HG03342 (cell line): ENCODE measurements around the gene UPK2.

Experiments used
- ATAC-seq: cut with Tn5 transposase; IDR thresholded peaks from one replicate; pipeline ENCODE4 v1.9.1; 2021; ENCODE audit warnings: mild to moderate bottlenecking, moderate library complexity; ENCODE audit not compliant: unreplicated experiment

The UPK2 gene

GRCh38 chr11:118956094-118956846 is at the start of gene UPK2:
TSS of gene UPK2 (plus strand) at chr11:118956298. CDS start at chr11:118956351, 53 bp downstream.
- no peak for ATAC-seq

GRCh38 chr11:118907051-118908042 is 48.8 kb upstream of the UPK2 start:
- peak; percentile 72 for ATAC-seq

GRCh38 chr11:118908264-118908663 is 47.8 kb upstream of the UPK2 start:
- no peak for ATAC-seq

DNA sequence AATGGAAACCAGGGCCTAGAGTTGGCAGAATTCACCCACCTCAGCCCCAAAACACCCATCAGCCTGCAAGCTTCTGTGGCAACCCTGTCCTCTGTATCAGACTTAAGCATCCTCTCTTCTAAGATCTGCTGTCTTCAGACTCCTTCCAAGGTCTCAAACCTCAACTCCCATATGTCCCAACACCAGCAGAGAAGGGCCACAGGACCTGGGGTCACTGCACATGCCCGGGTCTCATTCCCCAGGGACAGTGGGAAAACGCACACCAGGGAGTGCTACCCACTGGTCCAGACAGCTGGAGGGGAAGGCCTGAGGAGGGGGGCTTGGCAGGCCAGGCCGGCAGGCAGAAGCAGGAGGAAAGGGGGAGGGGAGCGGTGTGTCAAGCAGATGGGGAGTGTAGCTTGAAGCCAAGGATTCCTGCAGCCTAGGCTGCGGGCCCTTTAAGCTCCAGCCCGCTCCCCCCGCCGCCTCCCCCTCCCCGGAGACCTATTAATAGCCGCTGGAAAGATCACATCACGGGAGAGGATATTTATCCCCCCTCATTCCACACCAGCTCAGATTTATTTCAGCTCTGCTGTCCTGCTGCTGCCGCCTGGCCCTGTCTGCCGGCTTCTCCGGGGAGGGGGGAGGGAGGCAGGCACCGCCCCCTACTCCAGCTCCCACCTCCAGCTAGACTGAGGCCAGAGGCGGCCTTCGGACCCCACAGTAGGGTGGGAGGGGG is 47.0 kb upstream of the UPK2 start:
- no peak for ATAC-seq

DNA sequence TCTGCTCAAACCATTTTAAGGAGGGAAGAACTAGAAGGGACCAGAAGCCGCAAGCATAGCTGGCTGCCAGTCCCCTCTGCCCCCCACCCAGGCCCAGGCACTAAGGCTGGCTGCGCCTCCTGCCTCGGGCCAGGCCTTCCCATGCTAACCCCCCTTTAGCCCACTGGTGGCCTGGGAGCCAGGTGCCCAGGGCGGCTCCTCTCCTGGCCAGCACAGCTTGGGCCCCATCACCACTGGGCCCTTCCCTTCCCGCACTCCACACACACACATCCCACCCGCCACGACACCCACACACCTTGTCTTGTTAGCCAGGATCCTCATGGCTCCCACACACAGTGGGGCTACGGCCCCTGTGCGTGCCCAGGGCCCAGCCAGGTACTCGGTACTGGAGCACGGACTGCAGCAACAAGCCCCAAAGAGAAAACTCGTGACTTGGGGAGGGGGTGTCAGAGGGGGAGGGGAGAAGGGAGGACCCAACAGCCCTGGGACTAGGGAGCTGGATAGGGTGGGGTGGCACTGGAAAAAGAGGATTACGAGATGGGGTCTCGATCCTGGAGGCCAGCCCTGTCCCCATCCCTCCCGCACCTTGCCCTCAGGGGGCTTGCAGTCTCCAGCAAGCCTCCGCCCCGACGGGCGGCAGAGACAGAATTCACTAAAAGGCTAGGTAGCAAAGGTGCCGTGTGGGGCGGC is 46.3 kb upstream of the UPK2 start:
- ATAC-seq = no peak

- no peak for ATAC-seq
These were observed 45.6 kb upstream of the UPK2 start for GRCh38 chr11:118910309-118911112.

DNA sequence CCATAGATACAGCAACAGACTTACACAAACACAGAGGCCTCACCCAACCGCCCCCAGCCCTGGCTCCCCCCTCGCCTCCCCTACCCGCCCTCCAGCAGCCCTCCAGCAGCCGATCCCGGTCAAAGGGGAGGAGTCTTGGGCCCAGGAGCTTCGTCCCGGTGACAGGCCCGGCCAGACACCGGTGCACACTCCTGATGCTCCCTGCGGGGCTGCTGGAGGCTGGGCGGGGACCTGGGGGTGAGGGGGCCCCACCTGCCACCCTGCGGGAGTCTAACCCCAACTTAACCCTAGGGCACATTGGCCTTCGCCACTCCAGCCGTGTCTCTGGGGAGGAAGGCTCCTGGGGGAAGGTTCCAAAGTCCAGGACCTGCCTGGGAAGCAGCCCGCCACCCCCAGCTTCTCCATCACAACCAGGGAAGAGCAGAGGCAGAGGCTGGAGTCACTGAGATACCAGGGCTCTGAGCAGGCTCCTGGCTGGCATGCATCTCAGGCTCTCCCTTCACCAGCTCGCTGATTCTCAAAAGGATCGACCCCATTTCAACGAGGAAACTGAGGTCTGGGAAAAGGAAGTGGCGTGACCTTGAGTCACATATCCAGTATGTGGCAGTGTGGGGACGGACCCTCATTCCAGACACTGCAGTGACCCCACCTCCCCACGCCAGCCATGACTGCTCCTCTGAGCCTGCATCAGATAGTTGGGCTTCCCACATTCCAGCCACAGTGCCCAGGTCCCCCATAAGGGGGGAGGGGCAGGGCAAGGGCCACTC is 44.8 kb upstream of the UPK2 start:
- no peak for ATAC-seq

DNA sequence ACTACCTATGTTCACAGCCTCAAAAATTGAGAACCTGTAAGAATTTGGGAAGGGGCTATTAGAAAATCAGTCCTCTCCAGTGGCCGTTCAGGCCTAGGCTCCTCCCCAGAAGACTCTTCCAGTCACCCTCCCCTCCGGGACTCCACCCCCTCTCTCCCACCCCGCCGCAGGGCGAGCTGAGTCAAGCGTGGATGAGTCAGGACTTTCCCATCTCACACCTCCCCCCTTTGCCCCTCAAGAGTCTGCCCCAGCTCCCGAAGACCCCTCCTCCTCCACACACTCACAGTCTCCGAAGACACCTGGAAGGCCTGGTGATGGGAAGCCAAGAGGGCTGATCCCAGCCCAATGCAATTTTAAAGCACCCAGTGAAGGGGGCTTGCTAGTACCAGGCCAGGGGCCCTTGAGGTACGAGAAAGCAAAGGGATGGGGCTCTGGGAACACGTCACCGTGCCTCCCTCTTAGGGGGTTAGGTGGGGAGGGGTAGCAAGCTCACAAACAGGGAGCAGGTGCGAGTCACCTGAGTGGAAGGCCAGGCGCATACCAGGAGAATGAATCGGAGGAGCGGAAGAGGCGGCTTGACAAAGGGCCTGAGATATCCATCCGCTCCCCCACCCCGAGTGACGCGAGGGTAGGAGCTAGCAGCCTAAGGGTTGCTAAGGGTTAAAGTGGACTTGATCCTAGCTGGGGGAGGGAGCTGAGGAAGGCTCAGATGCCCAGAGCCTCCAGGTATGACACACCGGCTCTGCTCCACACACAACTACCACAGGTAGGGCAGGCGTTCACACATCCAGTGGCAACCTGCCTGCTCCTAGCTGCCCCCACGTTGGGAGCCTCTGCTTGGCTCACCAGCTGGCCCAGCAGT is 44.0 kb upstream of the UPK2 start:
- no peak for ATAC-seq

DNA sequence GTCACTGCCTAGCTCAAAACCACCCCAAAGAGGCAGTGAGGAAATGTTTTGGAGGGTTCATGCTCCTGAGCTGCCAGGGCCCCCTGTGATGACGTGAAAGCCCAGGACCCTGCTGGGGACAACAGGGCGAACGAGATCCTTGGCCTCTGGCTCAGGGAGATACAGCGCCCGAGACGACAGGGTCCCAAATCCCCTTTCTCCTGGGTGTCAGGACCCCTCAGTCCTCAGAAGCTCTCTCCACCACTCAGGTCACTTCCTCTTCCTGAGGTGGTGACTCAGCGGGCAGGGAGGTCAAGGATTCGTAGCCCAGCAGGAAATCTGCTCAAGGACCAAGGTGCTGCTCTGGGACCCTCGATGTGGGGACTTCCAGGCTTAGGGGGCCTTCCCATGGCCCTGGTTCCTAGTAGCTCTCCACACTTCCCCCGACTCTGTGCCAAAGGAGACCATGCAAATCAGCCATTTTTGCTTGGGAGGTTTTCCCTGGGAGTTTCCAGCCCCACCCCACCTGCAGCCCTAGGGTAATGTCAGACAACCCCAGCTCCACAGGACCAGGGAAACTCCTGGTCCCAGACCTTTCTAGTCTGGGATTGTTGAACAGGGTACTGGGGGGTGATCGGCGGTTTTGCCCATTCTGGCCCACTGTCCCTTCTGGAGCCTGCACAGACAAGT is 43.2 kb upstream of the UPK2 start:
- no peak for ATAC-seq

DNA sequence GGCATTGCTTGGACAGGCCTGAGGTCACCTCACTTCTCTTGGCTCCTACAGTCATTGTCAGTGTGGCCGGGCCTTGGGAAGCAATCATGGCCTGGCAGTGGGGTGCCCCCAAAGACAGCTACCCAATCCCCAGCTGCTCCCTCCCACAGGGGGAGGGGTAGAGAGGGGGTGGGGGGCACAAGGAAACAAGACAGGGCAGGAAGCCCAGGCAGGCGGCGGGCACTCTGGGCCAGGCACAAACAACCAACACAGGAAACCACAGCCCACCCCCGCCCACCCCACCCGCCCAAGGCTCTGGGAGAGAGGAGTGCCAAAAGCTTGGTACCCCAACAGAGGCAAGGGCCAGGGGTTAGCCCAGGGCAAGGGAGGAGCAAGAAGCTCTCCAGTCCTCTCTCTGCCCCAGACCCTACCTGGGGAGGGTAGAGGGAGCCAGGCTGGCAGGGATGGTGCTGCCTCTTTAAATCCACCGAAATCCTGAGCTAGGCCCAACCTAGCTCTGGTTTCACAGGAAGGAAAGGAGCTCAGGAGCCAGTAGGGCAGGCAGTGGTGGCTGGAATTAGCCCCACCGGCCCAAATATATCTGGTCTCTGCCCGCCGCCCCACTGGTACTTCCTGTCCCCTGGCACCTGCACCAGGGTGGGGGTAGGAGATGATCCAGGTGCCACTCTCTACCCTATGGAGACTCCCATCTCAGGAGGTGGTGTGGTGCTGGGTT is 42.5 kb upstream of the UPK2 start:
- ATAC-seq = no peak

GRCh38 chr11:118914178-118914918 is 41.8 kb upstream of the UPK2 start:
- no peak for ATAC-seq

DNA sequence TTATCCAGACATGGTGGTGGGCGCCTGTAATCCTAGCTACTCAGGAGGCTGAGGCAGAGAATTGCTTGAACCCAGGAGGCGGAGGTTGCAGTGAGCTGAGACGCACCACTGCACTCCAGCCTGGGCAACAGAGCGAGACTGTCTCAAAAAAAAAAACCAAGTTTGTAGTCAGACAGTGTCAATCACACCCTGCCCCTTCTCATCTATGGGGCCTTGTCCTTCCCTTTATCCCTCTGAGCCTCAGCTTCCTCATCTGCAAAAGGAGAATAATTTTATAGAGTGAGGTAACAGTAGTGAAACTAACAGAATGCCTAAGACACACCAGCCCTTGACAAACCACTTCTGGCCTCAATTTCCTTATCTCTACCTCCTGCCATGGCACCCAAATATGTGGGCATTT is 41.1 kb upstream of the UPK2 start:
- ATAC-seq = no peak

DNA sequence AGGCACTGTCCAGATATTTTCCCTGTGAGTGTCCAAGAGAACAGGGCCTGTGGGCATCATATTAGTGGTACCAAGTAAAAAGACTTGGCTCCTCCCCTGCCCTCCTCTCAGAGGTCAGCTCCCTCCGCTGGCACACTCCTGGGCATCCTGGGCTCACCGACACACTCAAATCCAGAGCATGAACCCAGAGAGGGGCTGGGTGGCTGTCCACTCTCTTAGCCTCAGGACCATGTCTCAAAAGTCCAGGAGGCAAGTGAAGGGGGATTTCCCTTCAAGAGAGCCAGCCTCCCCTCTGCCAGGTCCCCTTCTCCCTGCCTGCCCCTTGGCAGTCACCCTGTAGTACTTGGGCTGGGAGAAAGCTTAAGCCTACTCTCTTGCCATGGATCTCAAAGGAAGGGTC is 40.7 kb upstream of the UPK2 start:
- no peak for ATAC-seq

DNA sequence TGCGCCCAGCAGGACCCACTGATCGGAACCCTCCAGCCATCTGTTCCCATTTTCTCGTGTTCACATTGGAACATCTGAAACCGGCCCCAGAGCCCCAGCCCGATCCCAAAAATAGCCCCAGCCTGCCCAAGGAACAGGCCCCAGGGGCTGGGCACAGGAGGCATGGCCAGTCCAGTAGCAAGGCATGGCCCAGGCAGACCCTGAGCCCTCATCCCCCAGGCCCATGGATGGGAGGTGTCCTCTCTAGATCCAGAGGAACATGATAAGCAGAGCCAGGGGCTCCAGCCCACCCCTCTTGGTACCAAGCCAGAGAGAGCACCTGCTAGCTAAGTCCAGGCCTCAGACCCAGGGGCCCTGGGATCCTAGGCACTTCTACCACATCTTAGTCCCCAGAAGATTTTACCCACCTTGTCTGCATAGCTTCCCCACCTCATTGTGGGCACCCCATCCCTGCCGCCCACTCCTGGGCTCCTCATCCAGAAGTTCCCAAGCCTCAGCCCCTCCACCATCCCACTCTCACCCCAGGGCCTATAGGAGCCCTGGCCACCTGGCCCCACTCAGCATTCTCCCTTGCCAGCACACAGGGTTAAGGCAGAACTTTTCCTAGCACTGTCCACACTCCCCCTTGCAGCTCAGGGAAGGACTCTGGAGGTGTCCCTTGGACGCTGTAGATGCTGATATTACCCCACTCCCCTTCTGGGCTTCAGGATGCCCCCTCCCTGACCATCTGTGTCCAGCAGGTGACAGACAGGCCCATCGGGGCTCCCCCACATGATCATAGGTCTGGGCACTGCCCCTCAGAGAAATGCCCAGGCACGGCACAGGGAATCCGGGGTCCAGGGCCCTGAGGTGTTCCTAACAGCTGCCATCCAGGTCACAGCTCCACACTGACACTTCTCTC is 39.9 kb upstream of the UPK2 start:
- no peak for ATAC-seq

DNA sequence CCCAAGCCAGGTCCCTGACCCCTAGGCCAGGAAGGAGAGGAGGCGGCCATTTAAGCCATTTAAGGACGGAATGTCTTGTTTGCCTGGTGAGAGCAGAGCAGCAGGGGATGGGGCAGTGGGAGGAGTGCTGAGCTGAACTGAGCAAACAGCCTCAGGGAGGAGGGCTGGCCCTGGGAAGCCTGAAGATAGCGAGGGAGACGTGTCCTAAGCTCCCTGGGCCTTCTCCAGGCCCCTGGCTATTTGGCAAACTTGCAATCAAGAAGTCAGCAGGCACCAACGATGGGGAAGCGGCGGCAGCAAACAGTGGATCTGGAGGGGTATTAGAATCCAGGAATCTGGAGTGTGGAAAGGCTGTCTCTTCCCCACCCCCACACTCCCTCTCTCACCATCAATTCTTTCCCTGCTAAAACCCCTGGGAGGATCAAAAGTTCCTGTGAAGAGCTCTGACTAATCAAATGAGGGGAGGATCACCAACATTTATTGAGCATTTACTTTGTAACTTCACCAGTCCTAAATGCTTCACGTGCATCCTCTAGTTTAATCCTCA is 39.2 kb upstream of the UPK2 start:
- no peak for ATAC-seq
